Memory B cell (primary cell): Measurements from ENCODE around the gene UBE4A.

Source experiments
- ATAC-seq: fragments of 150-1000 bp; cut with Tn5 transposase; 2 replicates; pipeline ENCODE4 v1.10.0; 2021; ENCODE audit warnings: low read depth, mild to moderate bottlenecking, moderate library complexity
- DNase-seq, 2 donors: peaks; one replicate each; pipeline ENCODE4 v3.0.0; 2022; ENCODE audit warnings: low spot score in 2 of 2
- H3K27ac Mint-ChIP-seq: one replicate; pipeline ENCODE4 v1.8.0; 2022; ENCODE audit warnings: mild to moderate bottlenecking, moderate library complexity, mixed read lengths
- H3K27me3 Mint-ChIP-seq: one replicate; pipeline ENCODE4 v1.8.0; 2022; ENCODE audit warnings: mixed read lengths
- H3K36me3 Mint-ChIP-seq: one replicate; pipeline ENCODE4 v1.8.0; 2022; ENCODE audit warnings: mild to moderate bottlenecking, mixed read lengths
- H3K4me1 Mint-ChIP-seq: one replicate; pipeline ENCODE4 v1.8.0; 2022; ENCODE audit warnings: mixed read lengths
- H3K4me3 Mint-ChIP-seq: one replicate; pipeline ENCODE4 v1.8.0; 2022; ENCODE audit warnings: mild to moderate bottlenecking, moderate library complexity, mixed read lengths
- H3K9me3 Mint-ChIP-seq: one replicate; pipeline ENCODE4 v1.8.0; 2022; ENCODE audit warnings: mixed read lengths

UBE4A gene

DNA sequence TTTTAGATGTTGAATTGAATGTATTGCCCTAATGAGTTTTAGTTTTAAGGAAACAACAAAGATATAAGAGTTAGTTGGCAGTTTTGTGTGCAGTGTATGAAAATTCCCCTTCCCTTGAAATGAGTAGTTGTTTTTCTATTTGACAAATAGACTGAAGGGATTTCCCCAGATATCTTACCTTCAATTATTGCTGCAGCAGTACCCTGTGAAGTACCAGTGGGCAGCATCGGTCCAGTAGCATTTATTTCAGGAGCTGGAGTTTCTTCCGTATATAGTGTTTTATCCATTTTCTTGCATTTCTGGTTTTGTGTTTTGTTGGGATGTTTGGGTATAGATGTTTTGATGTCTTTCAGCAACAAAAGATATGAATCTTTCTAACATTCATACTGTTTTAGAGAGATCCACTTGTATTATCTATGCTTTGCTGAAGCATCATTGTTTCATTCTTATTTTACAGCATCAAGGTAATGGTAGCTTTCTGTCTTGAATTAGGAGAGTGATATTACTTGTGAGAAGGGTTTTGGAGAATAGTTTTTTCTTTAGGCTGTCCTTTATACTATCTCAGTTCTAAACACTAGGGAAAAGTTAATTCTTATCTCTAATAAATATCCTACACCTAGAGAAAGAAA lies 84.3 kb downstream of the UBE4A start:
- peak; percentile 59 for ATAC-seq
- H3K27me3 Mint-ChIP-seq: no peaks in the 10 kb centered on the region
- no peak overlapping the region for H3K4me3 Mint-ChIP-seq
- no peak for DNase-seq
- peak overlapping the region; percentile 10 for H3K27ac Mint-ChIP-seq
- H3K4me1 Mint-ChIP-seq: peaks cover 56% of the 10 kb centered on the region
- H3K9me3 Mint-ChIP-seq: no peaks in the 10 kb centered on the region
- H3K36me3 Mint-ChIP-seq: peaks cover 10% of the 10 kb centered on the region

DNA sequence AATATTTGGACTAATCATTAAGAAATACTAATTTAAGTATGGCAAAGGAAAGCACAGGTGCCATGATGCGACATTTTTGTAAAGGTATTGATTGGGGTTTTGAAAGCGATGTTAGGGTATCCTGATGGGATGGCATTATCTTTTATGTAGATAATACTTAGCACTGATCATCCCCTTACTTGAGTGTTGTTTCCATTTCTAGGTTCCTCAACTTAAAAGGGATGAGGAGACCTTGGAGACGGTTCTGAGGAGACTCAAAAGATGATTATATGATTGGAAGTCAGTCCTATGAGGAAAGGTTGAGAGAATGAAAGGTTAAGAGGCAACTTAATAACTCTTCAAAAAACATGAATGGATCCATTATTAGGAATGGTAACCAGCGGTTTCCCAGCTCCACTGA lies 88.0 kb downstream of the UBE4A start:
- peaks cover 20% of the 10 kb centered on the region for H3K36me3 Mint-ChIP-seq

DNA sequence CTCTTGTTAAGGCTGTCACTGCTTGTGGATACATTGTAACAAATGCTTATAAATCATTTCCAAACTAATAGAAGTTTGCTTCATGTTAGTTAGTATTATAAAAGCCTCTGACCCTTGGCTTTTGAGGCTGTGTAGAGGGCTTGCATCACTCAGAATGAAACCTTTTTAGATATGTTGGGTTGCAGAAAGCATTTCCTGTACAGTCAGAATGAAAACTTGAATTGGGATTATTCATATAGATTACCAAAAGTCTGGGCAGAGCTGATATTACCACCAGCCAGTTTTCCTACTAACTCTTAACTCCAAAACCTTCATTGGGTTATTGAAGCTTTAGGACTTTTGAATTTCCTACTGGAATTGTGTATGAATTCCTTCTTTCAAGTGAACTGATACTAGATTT lies 88.9 kb downstream of the UBE4A start:
- no peaks in the 10 kb centered on the region for H3K27me3 Mint-ChIP-seq
- peaks cover 25% of the 10 kb centered on the region for H3K36me3 Mint-ChIP-seq
- H3K9me3 Mint-ChIP-seq: no peaks in the 10 kb centered on the region
- peaks cover 45% of the 10 kb centered on the region for H3K4me1 Mint-ChIP-seq
- H3K27ac Mint-ChIP-seq: no peak overlapping the region
- DNase-seq: no peak
- no peak overlapping the region for H3K4me3 Mint-ChIP-seq
- ATAC-seq: no peak

More for the DNA sequence above, 88.0 kb downstream of the UBE4A start:
- H3K4me3 Mint-ChIP-seq: no peak overlapping the region
- no peaks in the 10 kb centered on the region for H3K9me3 Mint-ChIP-seq
- H3K27ac Mint-ChIP-seq: peak overlapping the region; percentile 29
- H3K27me3 Mint-ChIP-seq: no peaks in the 10 kb centered on the region
- DNase-seq: no peak
- peaks cover 44% of the 10 kb centered on the region for H3K4me1 Mint-ChIP-seq
- ATAC-seq: no peak
